Renal pelvis (tissue), 12 donors: ENCODE results near the gene CCDC201. TPM values are rescaled to one million over a fixed set of nuclear protein-coding genes. Genes with fewer than 3 reads are reported as not detected.
A peak's percentile ranks its signal among the peaks of the same experiment; 100 is the strongest.

ENCODE experiments used
- DNase-seq: peaks from one replicate; pipeline ENCODE4 v3.0.0-alpha.2; 2013
- long read RNA-seq, 16 experiments: transcript quantifications; one replicate each; lab custom pipeline, GENCODE V29; 2026
- polyA plus RNA-seq, 3 donors: library from polyadenylated mRNA; unstranded; fragments of 120-200 nt; gene quantifications; one replicate each; pipeline ENCODE4 v1.2.1, GENCODE V29; 2013; ENCODE audit not compliant: insufficient read length in 3 of 3

CCDC201 gene, protein sequence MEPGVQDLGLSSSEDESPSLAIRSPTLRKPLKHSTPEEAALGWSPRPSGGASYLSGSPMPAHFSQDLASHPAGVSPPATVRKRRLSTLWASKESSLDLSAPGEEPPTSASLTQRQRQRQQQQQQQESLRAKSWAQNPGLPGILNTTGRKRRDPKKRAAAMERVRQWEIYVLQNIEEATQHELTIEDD
- not detected for polyA plus RNA-seq
- long read RNA-seq, donor 1: 0 reads
- long read RNA-seq, donor 2: 0 reads
- long read RNA-seq, donor 3: 0 reads
- long read RNA-seq, donor 4: 0 reads
- long read RNA-seq, donor 5: 0 reads
- long read RNA-seq, donor 6: 0 reads
- long read RNA-seq, donor 7: 0 reads
- long read RNA-seq, donor 8: 0 reads
- long read RNA-seq, donor 9: 0 reads
- long read RNA-seq, donor 10: 0 reads
- long read RNA-seq, donor 11: 0 reads
- long read RNA-seq, donor 12: 0 reads
- long read RNA-seq, donor 13: 0 reads
- long read RNA-seq, donor 14: 0 reads
- long read RNA-seq, donor 15: 0 reads
- long read RNA-seq, donor 16: 0 reads

- DNase-seq: no peak
These were observed at the start of gene CCDC201 for GRCh38 chr7:45873035-45873354. CCDC201 (minus strand) TSS chr7:45873082; CDS start chr7:45873007, 75 bp downstream.

- DNase-seq: peak; percentile 79
These were observed 49.0 kb upstream of the CCDC201 start for GRCh38 chr7:45921699-45922519.

- no peak for DNase-seq
These were observed 48.5 kb upstream of the CCDC201 start for GRCh38 chr7:45921381-45921698.

GRCh38 chr7:45920502-45921380 lies 47.9 kb upstream of the CCDC201 start, which contains the start of gene IGFBP3:
IGFBP3 (minus strand) TSS chr7:45921272; CDS start chr7:45921140, 132 bp downstream.
- peak; percentile 67 for DNase-seq

- DNase-seq: no peak
These were observed 47.1 kb upstream of the CCDC201 start for GRCh38 chr7:45919993-45920459.

- no peak for DNase-seq
These were observed 46.4 kb upstream of the CCDC201 start for GRCh38 chr7:45919231-45919784.

DNA sequence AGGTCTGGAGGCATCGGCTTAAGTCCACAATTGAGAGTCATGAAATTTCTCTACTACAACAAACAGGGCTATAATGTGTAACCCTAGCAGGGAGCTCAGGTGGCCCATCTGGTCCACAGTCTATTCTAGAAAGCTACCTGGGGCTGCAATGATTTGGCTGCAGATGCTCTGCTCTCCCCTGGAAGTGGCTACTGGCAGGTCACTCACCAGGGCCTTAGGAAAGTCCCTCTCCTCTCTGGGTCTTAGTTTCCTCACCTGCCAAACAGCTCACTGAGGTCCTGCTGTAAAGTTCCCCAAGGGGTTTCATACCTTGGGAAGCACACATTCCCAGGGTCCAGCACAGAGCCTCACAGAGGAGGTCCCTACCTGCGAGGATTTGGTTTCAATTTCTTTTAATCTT lies 45.7 kb upstream of the CCDC201 start:
- no peak for DNase-seq

GRCh38 chr7:45917658-45918057 lies 44.8 kb upstream of the CCDC201 start:
- peak; percentile 72 for DNase-seq

DNA sequence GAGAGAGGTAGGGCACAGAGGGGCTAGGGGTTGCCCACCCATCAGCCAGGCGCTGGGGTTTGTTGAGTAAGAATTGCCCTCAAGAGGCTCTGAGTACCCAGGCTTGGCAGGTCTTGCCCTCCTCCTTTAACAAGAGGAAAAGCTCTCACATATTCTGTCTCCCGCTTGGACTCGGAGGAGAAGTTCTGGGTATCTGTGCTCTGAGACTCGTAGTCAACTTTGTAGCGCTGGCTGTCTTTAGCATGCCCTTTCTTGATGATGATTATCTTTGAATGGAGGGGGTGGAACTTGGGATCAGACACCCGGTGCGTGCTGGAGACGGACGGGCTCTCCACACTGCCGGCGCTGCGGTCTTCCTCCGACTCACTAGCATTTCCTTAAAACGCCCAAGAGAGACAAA lies 44.2 kb upstream of the CCDC201 start:
- DNase-seq: no peak

- DNase-seq: no peak
These were observed 42.7 kb upstream of the CCDC201 start for GRCh38 chr7:45915606-45916005.

- DNase-seq: no peak
These were observed 42.0 kb upstream of the CCDC201 start for GRCh38 chr7:45914911-45915310.

- DNase-seq: no peak
These were observed 40.1 kb upstream of the CCDC201 start for GRCh38 chr7:45912972-45913371.

DNA sequence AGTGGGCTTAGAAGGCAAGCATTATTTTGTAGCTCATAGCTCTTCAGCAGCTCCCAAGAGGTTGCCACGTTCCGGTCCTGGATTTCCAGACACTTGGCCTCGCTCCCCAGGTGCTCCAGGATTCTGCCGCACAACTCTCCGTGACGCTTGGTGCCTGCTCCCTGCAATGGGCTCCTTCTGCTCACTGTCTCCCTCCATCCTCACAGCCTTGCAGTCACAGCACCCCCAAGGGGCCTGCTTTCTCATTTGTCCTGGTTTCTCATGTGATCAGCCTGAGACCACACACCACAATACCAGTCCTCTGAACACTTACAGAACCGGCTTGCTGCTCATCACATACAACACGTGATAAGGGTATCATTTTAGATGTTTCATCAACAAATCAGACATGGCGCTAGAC lies 38.4 kb upstream of the CCDC201 start:
- DNase-seq: no peak

DNA sequence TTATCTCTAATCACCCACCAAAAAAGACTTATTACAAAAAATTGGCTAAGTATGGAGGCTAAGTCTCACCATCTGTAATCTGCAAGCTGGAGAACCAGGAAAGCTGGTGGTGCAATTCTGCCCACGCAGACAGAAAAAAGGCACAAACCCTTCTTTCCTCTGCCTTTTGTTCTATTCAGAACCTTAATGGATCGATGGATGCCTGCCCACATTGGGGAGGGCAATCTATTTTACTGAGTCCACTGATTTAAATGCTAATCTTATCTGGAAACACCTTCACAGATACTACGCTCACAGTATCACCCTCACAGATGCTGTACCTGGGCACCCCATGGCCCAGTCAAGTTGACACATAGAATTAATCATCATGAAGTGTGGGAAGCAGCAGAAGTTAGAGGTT lies 38.0 kb upstream of the CCDC201 start:
- DNase-seq: no peak

- no peak for DNase-seq
These were observed 36.7 kb upstream of the CCDC201 start for GRCh38 chr7:45909561-45909960.

- DNase-seq: no peak
These were observed 29.9 kb upstream of the CCDC201 start for GRCh38 chr7:45902820-45903219.

DNA sequence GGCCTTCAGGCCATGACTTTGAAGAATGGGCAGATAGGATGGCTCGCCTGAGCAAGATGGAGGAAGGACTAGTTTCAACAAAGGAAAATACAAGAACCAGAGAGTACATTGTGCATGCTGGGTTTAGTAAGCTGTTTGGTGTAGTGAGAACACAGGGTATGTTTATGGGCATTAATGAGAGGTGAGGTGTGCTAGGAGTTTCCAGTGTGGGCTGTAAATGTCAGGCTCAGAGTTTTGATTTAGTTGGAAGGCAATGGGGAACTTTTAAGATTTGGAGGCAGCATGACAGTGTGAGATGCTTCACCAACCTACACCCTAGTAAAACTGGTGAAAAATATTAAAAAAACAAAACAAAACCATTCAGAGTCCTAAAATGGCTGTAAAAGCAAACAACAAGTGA lies 28.7 kb upstream of the CCDC201 start:
- no peak for DNase-seq

- no peak for DNase-seq
These were observed 25.3 kb upstream of the CCDC201 start for GRCh38 chr7:45898222-45898621.

- DNase-seq: no peak
These were observed 24.3 kb upstream of the CCDC201 start for GRCh38 chr7:45897042-45897690.

- DNase-seq: no peak
These were observed 21.8 kb upstream of the CCDC201 start for GRCh38 chr7:45894665-45895062.
